ENCODE results near the gene PACRG.

Gene PACRG

DNA sequence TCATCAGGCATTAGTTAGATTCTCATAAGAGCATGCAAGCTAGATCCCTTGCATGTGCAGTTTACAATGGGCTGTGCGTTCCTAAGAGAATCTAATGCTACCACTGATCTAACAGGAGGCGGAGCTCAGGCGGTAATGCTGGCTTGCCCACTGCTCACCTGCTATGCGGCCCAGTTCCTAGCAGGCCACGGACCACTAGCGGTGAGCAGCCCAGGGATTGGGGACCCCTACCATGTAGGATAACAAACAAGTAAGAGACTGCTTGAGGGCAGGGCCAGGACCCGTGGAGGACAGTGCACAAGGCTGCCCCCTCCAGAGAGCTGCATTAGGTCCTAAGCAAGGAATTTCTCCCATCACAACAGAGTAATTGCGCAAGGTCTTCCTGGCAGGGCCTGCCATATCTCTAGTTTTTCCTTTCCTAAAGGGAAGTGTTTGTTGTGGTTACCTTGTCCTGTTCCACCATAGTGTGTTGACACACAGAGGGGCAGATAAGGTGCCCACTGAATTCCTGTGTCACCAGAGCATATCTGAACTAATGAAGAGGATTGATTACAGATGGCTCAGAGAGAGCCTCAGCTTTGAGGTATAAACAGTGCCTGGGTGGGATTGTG is 58.0 kb downstream of the PACRG start:
- no peak for DNase-seq (ENCODE audit: low read depth)

DNA sequence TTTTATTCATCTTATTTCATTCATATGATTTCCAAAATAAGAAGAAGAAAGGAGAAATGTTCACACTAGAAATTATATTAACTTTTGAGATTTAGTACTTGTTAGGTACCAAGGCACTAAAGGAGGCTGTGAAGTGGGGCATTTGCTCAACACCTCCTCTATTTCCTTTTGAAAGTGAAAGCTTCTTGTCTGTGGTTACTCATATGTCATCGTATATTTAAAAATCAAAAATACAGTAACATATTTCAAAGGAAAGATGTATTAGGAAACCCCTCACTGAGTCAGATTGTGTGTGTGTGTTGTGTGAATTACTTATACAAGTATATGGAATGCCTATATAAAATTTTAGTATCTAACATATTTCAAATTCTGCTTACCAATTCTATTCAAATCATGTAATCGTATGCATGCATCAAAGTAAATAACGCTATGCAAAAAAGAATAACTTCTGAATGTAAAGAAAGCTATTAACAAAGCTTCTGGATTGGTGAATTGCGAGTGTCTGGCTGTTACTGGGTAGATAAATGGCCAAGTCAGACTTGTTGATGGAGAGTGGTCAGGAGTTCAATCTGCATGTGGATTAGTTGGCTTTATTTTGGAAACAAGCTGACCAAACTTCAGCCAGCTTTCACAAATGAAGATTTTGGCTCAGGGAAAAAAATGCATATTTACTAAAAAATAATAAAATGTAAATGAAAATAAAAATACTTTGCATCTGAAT is 70.9 kb downstream of the PACRG start:
- no peak for DNase-seq (ENCODE audit: low read depth)

DNA sequence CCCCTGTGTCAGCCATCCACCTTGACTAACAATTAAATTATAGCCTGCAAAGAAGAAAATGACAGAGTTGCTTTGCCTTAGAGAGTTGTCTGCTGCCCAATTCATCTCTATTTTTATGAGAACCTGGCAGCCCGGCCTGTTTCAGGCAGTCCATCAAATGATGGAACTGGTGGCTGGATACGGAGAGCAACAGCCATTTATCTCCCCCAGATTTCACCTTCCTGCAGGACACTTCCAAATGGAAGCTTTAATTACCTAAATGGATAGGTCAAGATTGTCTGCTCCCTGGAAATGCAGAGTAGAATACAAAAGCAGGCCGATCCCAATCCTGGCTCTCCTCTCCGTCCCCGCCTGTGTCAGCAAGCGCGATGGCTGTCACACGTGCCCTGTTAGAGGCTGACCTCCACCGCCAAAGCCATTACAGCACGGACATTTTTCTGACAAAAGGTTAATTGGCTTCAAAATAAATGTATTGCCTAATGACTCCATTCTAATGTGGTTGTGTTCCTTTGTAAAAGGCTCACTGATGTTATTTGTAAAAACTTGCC is 86.7 kb downstream of the PACRG start:
- no peak for DNase-seq (ENCODE audit: low read depth)

DNA sequence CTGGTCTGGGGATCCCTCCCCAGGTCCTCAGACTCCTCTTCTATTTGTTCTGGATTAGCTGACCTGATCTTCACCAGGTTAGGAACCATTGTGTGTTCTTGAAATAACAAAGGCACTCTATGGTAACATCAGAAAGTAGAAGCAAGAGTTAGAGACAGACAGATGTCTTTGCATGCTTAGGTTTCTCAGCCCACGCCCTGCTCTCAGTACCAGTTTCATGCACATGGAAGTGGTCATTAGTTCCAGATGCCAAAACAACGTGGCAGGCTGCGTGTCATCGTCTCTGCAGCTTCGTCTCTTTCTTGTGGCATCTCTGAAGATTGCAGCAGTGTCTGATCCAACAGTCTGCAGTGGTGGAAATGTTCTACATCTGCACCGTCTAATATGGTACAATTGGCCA is 89.4 kb downstream of the PACRG start:
- no peak for DNase-seq (ENCODE audit: low read depth)

DNA sequence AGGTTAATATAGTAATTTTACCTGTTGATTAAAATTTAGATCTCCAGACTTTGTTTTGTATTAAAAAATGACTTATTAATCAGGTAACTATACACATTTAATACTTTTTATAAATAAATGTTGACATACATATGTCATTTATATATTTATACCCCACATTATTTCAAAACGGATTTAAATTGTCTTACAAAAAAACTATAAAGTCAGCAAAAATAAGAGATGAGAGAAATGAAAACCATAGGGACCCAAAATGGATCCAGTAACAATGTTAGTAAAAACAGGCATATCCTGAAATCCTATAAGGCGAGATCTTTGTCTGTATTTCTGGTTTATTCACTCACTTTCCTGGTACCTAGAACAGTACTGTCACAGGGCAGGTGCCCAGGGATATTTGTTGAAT is 91.5 kb downstream of the PACRG start:
- DNase-seq (ENCODE audit: low read depth): no peak

DNA sequence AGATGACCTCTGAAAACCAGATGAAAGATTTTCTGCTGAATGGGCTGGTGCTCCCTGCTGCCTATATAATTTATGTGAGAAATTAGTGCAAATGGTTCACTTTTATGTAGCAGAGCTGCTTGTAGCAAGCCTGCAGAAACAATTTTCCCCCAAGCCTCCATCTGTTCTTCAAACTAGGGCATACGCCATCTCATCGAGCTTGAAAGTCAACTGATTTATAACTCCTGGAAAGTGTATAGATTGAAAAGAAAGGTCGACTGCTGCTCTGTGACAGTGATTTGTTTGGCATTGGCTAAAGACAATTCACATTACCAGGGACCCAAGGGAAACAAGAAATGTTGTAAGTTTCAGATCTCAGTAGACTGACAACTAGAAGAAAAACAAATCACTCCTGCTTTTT is 93.3 kb downstream of the PACRG start:
- no peak for DNase-seq (ENCODE audit: low read depth)

DNA sequence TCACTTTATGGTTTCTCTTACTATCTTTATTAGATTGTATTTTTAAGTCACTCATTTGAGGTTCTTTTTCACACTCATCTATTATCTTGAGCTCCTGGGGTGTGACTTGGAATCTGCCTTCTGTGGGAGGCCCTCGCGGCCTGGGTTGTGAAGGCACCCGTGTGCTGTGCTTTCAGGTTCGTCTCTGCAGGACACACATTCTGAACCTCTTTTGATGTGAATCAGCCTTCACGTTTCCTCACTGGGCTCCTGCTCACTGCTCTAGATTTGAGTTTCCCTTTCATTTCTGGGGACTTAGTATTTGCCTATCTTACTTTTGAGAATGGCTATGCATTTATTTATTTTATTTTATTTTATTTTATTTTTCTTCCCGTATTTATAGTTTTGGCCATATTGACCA is 97.8 kb downstream of the PACRG start:
- no peak for DNase-seq (ENCODE audit: low read depth)

DNA sequence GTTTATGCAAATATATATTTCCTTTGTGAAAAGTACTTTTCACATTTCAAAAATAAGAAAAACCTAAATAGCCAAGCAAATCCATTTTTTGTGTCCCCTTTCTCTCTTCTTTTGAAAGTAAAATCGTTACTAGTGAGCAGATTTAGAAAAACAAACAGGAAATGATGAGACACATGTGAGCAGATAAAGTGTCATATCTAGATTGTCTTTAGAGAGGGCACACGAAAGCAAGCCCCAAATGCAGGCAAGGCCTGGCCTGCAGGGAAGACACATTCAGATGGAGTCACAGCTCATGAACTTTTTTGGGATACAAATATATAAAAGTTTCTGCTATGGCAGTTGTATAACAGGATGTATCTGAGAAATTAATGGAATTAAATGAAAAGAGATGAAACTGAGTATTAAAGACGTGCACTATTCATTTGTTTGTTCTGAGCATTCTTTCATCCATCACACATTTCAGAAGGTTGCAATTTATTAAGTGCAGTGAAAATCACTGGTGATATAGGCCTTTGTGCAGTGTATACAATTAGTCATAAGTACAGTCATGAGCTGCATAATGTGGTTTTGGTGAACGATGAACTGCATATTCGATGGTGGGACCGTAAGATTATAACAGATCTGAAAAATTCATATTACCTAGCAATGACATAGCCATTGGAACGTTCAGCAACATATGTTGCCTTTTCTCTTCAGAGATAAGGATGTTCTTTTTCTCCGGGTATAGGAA is 101.4 kb downstream of the PACRG start:
- no peak for DNase-seq (ENCODE audit: low read depth)

DNA sequence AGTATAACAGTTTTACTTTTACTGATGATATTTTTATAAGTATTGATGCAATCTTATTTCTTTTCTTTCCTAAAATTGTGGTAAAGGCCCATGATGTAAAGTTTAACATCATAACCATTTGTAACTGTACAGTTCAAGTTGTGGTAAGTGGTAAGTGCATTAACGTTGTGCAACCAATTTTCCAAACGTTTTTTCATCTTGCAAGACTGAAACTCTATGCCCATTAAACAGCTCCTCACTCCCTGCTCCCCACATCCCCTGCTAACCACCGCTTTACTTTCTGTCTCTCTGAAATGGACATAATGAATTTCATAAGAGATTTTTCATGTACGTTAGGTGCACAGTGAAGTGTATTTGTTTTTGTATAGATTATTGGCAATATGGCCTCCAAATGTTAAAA is 106.0 kb downstream of the PACRG start:
- no peak for DNase-seq (ENCODE audit: low read depth)

DNA sequence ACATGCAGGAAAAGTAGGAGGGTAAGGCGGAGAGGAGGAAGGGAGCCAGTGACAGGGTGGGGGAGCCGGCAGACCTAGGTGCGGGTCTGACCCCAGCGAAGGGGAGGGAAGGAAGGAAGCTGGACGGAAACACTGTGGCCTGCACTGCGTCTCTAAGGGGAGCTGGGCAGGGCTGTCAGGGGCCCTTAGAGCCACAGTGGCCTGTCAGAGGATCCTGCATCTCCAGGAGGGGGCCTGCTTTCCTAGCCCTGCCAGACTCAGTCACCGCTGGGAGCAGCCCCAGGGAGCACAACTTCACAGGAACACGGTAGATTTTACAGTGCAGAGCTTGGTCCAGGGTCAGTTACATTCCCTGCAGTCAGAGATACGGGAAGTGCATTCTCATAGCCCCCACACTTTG is 118.2 kb downstream of the PACRG start:
- DNase-seq (ENCODE audit: low read depth): no peak

DNA sequence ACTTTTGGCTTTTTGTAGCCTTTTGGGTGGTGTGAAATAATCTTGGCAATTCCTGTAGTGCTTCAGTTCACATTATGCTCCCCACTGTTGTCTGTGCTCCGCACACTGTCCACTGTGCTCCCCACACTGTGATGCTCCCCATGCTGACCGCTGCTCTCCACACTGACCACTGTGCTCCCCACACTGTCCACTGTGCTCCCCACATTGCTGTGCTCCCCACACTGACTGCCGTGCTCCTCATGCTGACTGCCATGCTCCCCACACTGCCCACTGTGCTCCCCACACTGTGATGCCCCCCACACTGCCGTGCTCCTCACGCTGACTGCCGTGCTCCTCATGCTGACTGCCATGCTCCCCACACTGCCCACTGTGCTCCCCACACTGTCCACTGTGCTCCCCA is 118.9 kb downstream of the PACRG start:
- DNase-seq (ENCODE audit: low read depth): no peak

DNA sequence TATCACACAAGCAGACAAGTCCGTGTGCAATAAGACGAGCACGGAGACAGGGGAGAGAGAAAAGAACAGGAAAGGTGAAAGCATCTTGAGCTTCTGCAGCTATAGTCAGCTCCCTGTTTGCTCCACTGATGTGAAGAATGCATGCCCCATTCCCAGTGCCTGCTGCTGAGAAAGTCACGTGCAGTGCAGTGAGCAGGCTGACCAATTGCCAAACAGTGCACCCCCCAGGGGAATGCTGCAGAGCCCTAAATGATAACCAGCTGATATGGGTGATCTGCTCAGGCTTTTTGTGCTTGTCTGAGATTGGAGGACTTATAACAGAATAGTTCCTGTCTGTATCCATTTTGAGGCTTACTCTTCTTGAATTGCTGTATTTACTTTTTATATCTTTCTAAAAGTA is 121.5 kb downstream of the PACRG start:
- DNase-seq (ENCODE audit: low read depth): no peak

DNA sequence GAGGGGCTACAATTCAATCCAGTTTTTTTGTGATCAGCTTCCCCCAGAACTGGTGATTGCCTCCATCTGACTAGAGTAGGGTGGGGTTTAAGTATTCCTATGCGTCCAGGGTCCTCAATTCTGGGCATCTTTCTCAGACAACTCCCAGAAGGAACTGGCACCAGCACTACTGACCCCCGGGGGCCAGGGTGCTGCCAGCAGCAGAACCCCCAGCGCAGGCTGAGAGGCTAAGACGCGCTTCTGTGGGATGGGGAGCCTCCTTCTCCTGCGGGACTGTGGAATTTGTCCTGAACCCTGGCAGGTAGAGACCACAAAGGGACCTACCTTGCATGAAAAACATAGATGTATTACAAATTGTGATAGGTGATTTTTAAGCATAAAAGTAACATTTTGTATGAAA is 124.4 kb downstream of the PACRG start:
- DNase-seq (ENCODE audit: low read depth): no peak

DNA sequence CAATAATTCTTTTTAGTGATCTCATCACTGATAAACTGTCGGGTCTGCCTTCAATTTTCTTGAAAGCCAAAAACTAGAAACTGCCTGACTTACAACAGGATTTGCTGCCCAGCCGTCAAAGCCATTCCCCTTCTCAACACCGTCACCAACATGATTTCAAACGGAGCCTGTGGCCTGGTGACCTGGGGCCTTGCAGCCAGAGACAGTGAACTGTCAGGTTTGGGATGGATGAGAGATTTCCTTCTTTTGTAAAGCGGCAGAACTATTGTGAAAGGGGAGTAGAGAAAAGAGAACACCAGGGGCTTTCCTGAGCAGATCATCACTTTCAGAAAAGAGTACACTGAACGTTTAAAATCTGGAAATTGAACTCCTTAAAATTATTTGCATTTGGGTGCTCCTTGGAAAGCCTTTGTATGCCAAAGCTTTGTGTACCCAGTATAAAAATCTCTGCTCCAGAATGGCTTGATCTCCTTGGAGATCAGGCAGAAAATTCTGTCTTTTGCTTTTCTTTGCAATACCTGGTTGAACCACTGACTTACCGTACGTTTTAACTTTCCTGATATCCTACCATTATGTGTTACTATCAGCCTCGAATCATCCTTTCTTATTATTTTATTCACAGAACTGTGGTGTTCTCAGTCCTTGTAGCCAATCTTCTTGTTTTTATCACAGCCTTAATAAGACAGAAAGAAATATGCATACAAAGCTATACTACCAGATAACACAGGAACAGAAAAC is 125.2 kb downstream of the PACRG start:
- DNase-seq (ENCODE audit: low read depth): no peak

DNA sequence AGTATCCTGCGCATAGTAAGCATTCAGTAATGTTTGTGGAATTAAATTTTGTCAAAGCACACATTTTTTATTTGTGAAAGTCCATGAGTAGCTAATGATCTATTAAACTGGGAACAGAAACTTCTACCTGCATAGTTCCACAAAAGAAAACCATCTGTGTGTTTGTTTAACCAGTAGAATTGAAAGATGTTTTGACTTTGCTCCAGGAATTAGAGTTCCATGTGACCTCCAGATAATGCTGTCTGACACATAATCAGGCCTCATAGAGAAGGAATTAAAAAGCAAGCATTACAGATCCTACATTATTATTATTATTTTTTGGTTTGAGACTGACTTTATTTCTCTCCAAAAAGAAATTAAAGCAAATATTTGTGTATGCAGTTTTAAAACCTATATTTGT is 126.5 kb downstream of the PACRG start:
- DNase-seq (ENCODE audit: low read depth): no peak

DNA sequence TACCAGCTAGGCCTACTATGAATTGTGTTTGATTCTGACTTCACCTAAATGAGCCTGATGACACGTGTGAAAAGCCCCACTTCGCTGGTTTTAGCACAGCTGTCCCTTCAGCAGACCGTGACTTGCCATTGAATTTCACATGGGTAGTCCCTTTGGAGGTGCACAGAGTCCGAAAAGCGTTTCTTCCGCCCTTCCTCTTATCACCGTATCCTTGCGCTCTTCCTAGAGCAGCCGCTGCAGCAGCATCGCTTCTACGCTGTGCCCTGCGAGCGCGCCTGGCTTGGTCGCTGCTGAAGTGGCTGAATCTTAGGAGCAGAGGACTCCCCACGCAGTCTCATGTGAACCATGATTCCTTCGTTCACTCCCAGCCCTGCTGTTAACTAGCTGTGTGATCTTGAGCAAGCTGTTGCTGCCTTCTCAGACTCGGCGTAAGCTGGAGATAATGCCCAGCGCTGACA is 127.0 kb downstream of the PACRG start:
- no peak for DNase-seq (ENCODE audit: low read depth)

DNA sequence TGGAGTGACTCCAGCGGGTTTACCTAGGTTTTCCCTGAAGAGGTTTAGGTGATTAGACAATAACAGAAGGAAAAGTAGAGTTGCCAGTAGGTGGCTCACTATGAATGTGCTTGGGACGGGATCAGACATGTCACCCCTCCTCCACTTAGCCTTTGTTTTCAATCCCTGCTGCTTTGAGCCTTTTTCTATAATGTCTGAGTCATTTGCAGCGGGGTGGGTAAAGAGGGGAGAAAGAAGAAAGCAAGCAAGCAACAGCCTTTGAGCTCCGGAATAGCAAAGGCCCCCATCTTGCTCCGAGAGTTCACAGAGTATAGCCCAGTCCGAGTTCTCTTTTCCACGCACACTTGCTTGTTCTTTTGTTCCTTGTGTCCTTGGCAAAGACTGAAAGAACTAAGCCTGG is 129.1 kb downstream of the PACRG start:
- DNase-seq (ENCODE audit: low read depth): no peak

DNA sequence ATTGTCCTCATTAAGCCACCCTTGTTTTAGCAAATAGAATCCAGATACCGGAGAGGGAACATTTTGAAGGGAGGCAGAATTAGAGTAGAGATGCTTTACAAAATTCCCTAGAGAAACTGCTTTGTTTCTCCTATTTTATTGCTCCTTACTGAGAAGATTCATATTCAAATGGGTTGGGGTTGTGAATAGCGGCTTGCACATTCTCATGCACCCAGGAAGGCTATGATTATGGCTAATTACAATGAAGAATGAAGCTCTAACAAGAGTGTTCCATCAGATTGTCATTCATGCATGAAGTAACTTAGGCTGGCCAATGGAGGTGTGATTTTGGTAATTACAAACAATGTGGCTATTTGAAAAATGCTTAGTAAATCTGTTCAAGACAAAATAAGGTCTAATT is 129.6 kb downstream of the PACRG start:
- DNase-seq (ENCODE audit: low read depth): no peak

DNA sequence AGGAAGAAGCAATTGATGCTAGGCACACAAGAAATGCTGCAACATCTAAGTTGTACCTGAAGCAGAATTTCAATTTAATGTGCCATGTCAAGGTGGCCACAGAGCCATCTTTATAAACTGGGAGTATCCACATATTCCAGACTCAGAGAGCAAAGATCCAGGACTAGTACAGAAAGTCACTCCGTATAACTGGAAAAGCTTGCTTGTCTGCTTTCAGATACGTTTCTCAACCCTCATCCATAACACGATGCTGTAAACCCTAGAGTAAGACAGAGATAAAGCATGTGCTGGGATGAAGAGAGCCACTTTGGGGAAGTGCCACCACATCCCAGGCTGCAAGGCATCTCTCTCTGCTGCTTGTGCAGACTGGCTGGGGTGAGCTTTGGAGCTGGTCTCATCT is 134.7 kb downstream of the PACRG start:
- DNase-seq (ENCODE audit: low read depth): no peak

DNA sequence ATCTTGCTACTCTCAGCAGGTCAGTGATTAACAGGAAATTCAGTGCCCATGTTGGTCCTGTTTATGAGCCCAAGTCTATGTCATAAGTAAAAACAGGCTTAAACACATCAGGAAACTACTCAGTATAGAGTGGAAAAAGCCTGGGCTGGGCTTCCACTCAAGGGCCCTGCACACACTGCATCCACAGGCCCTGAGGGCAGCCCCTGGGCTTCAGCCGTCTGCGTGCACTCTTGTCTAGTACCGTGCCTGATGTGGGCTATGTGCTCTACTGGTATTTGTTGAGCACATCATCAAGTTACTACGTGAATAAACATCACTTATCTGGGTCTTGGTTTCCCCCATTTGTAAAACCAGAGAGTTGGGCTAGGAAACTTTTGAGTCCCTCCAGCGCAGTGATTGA is 135.2 kb downstream of the PACRG start:
- DNase-seq (ENCODE audit: low read depth): no peak

DNA sequence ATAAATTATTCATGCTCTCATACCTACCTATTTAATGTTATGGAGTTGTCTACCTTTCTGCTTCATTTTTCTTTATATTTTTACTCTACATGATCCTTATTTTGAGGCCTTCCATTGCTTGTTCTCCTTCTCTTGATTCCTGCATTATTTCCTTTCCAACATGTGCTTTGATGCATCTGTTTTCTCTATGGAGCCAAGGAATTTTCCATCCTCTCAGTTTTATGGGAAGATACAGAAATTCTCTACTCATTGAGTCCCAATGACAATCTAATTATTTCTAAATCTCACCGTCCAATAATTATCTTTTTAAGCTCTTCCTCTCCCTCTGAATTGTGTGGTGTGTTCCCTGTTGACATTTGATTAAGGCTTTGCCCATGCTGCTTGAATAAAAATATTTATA is 136.0 kb downstream of the PACRG start:
- DNase-seq (ENCODE audit: low read depth): no peak

DNA sequence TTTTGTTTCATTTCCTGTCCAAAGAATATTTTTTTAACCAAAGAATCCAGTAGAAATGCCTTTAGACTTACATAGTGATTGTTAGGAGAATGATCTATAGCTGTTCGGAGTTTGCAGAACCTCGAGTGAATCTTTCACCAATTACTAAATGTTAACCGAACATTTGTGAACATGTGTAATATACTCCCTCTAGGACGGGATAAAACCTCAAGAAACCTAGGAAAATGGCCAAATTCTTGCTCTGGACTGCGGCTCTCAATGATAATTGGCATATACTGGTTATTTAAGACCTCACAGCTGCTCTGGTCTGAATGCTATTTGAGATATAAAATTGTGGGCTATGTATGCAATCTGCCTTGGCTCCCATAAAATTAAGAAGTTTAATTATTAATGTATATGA is 137.1 kb downstream of the PACRG start:
- DNase-seq (ENCODE audit: low read depth): no peak

DNA sequence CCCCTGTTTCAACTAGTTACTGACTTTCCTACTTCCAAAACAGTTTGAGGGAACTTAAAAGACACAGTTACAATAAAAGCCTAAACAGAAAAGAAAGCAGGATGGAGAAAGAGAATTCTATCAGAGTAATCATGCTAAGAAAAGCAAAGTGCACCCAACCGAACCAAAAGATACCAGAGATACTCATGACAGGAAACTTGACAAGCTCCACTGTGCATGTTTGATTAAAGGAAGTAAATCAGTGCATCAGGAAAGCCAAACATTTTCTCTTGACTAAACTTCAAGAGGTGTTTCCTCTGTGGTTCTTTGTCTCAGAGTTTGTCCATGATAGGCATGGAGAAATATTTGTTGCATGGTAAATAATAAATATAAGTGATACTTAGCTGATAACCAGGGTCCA is 138.9 kb downstream of the PACRG start:
- no peak for DNase-seq (ENCODE audit: low read depth)
